Measurements from ENCODE around the gene BTBD6.
"Not testable (repeated sequence)": the region's sequence is repeated elsewhere in the genome, so short reads cannot be mapped to it uniquely, and the experiment has no call there.

BTBD6 gene

GRCh38 chr14:105297311-105297710 is 49.0 kb downstream of the BTBD6 start:
- DNase-seq (ENCODE audit: low spot score): not testable (repeated sequence)

DNA sequence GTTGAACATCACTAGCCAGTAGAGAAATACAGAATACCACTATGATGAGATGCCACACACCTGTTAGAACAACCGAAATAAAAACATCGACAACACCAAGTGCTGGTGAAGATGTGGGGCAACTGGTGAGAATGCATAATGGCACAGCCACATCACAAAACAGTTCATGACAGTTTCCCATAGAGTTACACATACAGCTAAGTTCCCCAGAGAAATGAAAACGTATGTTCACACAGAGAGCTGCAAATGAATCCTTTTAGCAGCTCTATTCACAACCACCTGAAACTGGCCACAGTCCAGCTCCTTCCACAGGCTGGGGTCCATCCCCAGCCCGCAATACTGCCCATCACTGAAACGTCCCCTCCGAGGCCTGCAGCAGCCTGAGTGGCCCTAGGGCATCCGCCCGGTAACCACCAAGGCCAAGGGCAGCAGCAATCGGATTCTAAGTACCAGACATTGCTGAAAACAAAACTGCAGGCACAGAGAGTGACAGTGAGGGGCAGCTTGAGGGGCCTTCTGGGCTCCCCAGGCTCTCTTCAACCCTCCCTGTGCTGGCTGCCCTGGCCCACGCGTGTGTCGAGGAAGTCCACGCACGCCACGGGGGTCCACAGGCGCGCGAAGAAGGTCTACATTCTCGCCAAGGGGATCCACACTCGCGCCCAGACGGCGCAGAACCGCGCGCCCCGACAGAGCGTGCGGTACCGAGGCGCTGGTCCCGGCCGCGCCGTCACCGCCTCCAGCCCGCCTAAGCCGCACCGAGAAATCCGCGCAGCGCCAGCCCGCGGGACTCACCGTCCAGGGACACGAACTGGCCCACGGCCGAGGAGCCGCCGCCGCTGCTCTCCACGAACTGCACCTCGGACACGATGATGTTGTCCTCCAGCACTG is 51.6 kb downstream of the BTBD6 start:
- DNase-seq (ENCODE audit: low spot score): no peak
